IMR-90 (cell line): Measurements from ENCODE around the gene TAF4. TPM values are rescaled to one million over a fixed set of nuclear protein-coding genes. Genes with fewer than 3 reads are reported as not detected.

Source experiments
- ATAC-seq: fragments of 200-7000 bp; cut with Tn5 transposase; 2 replicates; pipeline ENCODE4 v1.9.1; 2020; ENCODE audit warnings: low read depth, mild to moderate bottlenecking, moderate library complexity
- BruUV-seq: library from RNA; stranded (reverse); fragments of 400-500 nt; replicated peaks from 2 replicates; lab custom pipeline; 2021; lab: Mats Ljungman, UMichigan
- CTCF ChIA-PET: fragments of 300-600 bp; formaldehyde crosslinking; extraction: SDS; loops from one replicate; lab custom pipeline; 2021; ENCODE audit warnings: antibody characterized with exemption; lab: Yijun Ruan, JAX
- POLR2A ChIA-PET: fragments of 300-600 bp; sonication (Branson Sonifier 250); formaldehyde crosslinking; loops from one replicate; lab custom pipeline; 2022; ENCODE audit warnings: antibody characterized with exemption; ENCODE audit not compliant: unreplicated experiment; lab: Charles Lee
- DNase-seq: peaks from one replicate; pipeline ENCODE4 v3.0.0; 2013
- H2AFZ ChIP-seq: replicated peaks from 2 replicates; pipeline ENCODE3; 2013; ENCODE audit warnings: low read length, mild to moderate bottlenecking; ENCODE audit not compliant: poor library complexity
- H2AK5ac ChIP-seq: 2 replicates; pipeline ENCODE4 v1.6.1; 2013; ENCODE audit warnings: low read depth, low read length, inconsistent platforms
- H2AK9ac ChIP-seq: replicated peaks from 2 replicates; pipeline ENCODE3; 2013; ENCODE audit warnings: mild to moderate bottlenecking, low read depth, low read length, moderate library complexity; ENCODE audit not compliant: poor library complexity
- H2BK120ac ChIP-seq: 2 replicates; pipeline ENCODE4 v1.6.1; 2013; ENCODE audit warnings: low read depth, low read length, inconsistent platforms
- H2BK15ac ChIP-seq: 3 replicates; pipeline ENCODE4 v1.6.1; 2013; ENCODE audit warnings: low read depth, low read length, inconsistent platforms
- H2BK20ac ChIP-seq: 2 replicates; pipeline ENCODE4 v1.6.1; 2013; ENCODE audit warnings: low read depth, mild to moderate bottlenecking, inconsistent platforms, low read length, moderate library complexity
- H2BK5ac ChIP-seq: 2 replicates; pipeline ENCODE4 v1.6.1; 2013; ENCODE audit warnings: mild to moderate bottlenecking, low read depth, low read length, inconsistent platforms; ENCODE audit not compliant: poor library complexity, severe bottlenecking
- H3K14ac ChIP-seq: replicated peaks from 2 replicates; pipeline ENCODE4 v1.6.1; 2013; ENCODE audit warnings: low read depth, low read length, inconsistent platforms
- H3K18ac ChIP-seq: 2 replicates; pipeline ENCODE4 v1.6.1; 2013; ENCODE audit warnings: low read depth, low read length, control low read depth
- H3K23ac ChIP-seq: 2 replicates; pipeline ENCODE4 v1.6.1; 2013; ENCODE audit warnings: low read depth, low read length, inconsistent platforms
- H3K27ac ChIP-seq: 2 replicates; pipeline ENCODE4 v1.5.1; 2013; ENCODE audit warnings: mild to moderate bottlenecking, control low read depth, low read length; ENCODE audit not compliant: insufficient read depth
- H3K27me3 ChIP-seq: 2 replicates; pipeline ENCODE4 v1.6.1; 2013; ENCODE audit warnings: low read length; ENCODE audit not compliant: control insufficient read depth, insufficient read depth
- H3K36me3 ChIP-seq: 2 replicates; pipeline ENCODE4 v1.6.1; 2013; ENCODE audit warnings: low read length, mixed read lengths; ENCODE audit not compliant: control insufficient read depth, insufficient read depth
- H3K4ac ChIP-seq: 2 replicates; pipeline ENCODE4 v1.6.1; 2013; ENCODE audit warnings: low read depth, low read length, inconsistent platforms
- H3K4me1 ChIP-seq: 2 replicates; pipeline ENCODE4 v1.6.1; 2013; ENCODE audit warnings: low read length, mixed read lengths; ENCODE audit not compliant: control insufficient read depth, insufficient read depth
- H3K4me2 ChIP-seq: 2 replicates; pipeline ENCODE4 v1.6.1; 2013; ENCODE audit warnings: low read depth, mild to moderate bottlenecking, control low read depth, low read length, moderate library complexity
- H3K4me3 ChIP-seq: 2 replicates; pipeline ENCODE4 v1.5.1; 2013; ENCODE audit warnings: low read depth, mild to moderate bottlenecking, control low read depth, low read length, moderate library complexity; ENCODE audit not compliant: insufficient read depth
- H3K56ac ChIP-seq: 2 replicates; pipeline ENCODE4 v1.6.1; 2013; ENCODE audit warnings: low read length, inconsistent platforms; ENCODE audit not compliant: insufficient read depth; ENCODE audit errors: extremely low read depth
- H3K79me1 ChIP-seq, 2 experiments: 2 replicates each; pipeline ENCODE4 v1.6.1; 2013; ENCODE audit warnings: low read length in 2 of 2, inconsistent platforms in 1 of 2, low read depth in 1 of 2
- H3K9ac ChIP-seq: 2 replicates; pipeline ENCODE4 v1.6.1; 2013; ENCODE audit warnings: low read depth, low read length, control low read depth
- H3K9me1 ChIP-seq: 2 replicates; pipeline ENCODE4 v1.6.1; 2013; ENCODE audit warnings: low read length, inconsistent platforms; ENCODE audit not compliant: insufficient read depth
- H3K9me3 ChIP-seq: 2 replicates; pipeline ENCODE4 v1.6.1; 2013; ENCODE audit warnings: low read length; ENCODE audit not compliant: control insufficient read depth, insufficient read depth
- H4K20me1 ChIP-seq: 2 replicates; pipeline ENCODE4 v1.6.1; 2013; ENCODE audit warnings: low read length, inconsistent platforms; ENCODE audit not compliant: insufficient read depth
- H4K5ac ChIP-seq: 2 replicates; pipeline ENCODE4 v1.6.1; 2013; ENCODE audit warnings: mild to moderate bottlenecking, low read depth, low read length, control low read depth
- H4K8ac ChIP-seq, 2 experiments: 2 replicates each; pipeline ENCODE4 v1.6.1; 2013; ENCODE audit warnings: low read depth in 2 of 2, low read length in 2 of 2, control low read depth in 1 of 2, inconsistent platforms in 1 of 2
- H4K91ac ChIP-seq: 2 replicates; pipeline ENCODE4 v1.6.1; 2013; ENCODE audit warnings: low read depth, low read length, inconsistent platforms; ENCODE audit not compliant: insufficient read depth
- BHLHE40 ChIP-seq: fragments of 150-350 bp; IDR thresholded peaks from 2 replicates; pipeline ENCODE4 v1.6.1; 2016; ENCODE audit warnings: mild to moderate bottlenecking, low read depth, low read length
- CEBPB ChIP-seq: IDR thresholded peaks from 2 replicates; pipeline ENCODE4 v1.6.1; 2012; ENCODE audit warnings: low read depth, low read length, improper control_type of control experiment
- CHD1 ChIP-seq: IDR thresholded peaks from 2 replicates; pipeline ENCODE4 v1.6.1; 2012; ENCODE audit warnings: low read depth, low read length, improper control_type of control experiment
- CTCF ChIP-seq: conservative IDR thresholded peaks from 2 replicates; pipeline ENCODE4 v1.5.1; 2012; ENCODE audit warnings: mild to moderate bottlenecking, low read depth, low read length, improper control_type of control experiment
- ELK1 ChIP-seq: fragments of 150-350 bp; IDR thresholded peaks from 2 replicates; pipeline ENCODE4 v1.6.1; 2016; ENCODE audit warnings: low read depth, mild to moderate bottlenecking, low read length, moderate library complexity, borderline replicate concordance
- FOS ChIP-seq: fragments of 150-350 bp; IDR thresholded peaks from 2 replicates; pipeline ENCODE4 v1.6.1; 2016; ENCODE audit warnings: low read depth, low read length
- MAFK ChIP-seq: IDR thresholded peaks from 2 replicates; pipeline ENCODE4 v1.6.1; 2012; ENCODE audit warnings: low read depth, low read length, improper control_type of control experiment
- MXI1 ChIP-seq: IDR thresholded peaks from 2 replicates; pipeline ENCODE4 v1.6.1; 2012; ENCODE audit warnings: low read depth, mild to moderate bottlenecking, low read length, moderate library complexity, borderline replicate concordance
- NFE2L2 ChIP-seq: fragments of 150-350 bp; IDR thresholded peaks from 2 replicates; pipeline ENCODE4 v1.6.1; 2016; ENCODE audit warnings: low read depth, mild to moderate bottlenecking, low read length
- POLR2A ChIP-seq: IDR thresholded peaks from 2 replicates; pipeline ENCODE4 v1.6.1; 2012; ENCODE audit warnings: mild to moderate bottlenecking, low read depth, low read length
- RAD21 ChIP-seq: IDR thresholded peaks from 2 replicates; pipeline ENCODE4 v1.6.1; 2012; ENCODE audit warnings: low read length, improper control_type of control experiment
- RCOR1 ChIP-seq: IDR thresholded peaks from 2 replicates; pipeline ENCODE4 v1.6.1; 2012; ENCODE audit warnings: mild to moderate bottlenecking, low read length, improper control_type of control experiment; ENCODE audit not compliant: insufficient replicate concordance
- RFX5 ChIP-seq: IDR thresholded peaks from 2 replicates; pipeline ENCODE4 v1.8.0; 2012; ENCODE audit warnings: low read depth, mild to moderate bottlenecking, low read length, moderate library complexity
- SMC3 ChIP-seq: fragments of 150-350 bp; IDR thresholded peaks from 2 replicates; pipeline ENCODE4 v1.6.1; 2016; ENCODE audit warnings: low read depth, mild to moderate bottlenecking, antibody characterized with exemption, low read length, moderate library complexity
- USF2 ChIP-seq: fragments of 150-350 bp; IDR thresholded peaks from 2 replicates; pipeline ENCODE4 v1.6.1; 2017; ENCODE audit warnings: mild to moderate bottlenecking, antibody characterized with exemption, low read length, low read depth
- WGBS, 2 experiments: methylation state at CpG; one replicate each; pipeline versions ENCODE4 v1.1.5 to v1.1.7; 2013; ENCODE audit warnings: missing lambda C conversion rate in 2 of 2; ENCODE audit not compliant: insufficient read length in 1 of 2; ENCODE audit errors: extremely low coverage in 2 of 2; 5-methylcytosine and 5-hydroxymethylcytosine counted together
- dilution Hi-C: fragments of 300-500 bp; cut with HindIII; formaldehyde crosslinking; loops from one replicate; pipeline ENCODE4 v1.14.3; 2018; ENCODE audit warnings: low sequenced_read_pairs; ENCODE audit not compliant: unreplicated experiment
- in situ Hi-C: fragments of 300-500 bp; cut with MboI; formaldehyde crosslinking; loops from 3 replicates; pipeline ENCODE4 v1.14.3; 2019; ENCODE audit warnings: low sequenced_read_pairs, inconsistent platforms, mixed read lengths
- intact Hi-C: fragments of 100-400 bp; cut with micrococcal nuclease; formaldehyde crosslinking; loops from 2 replicates; pipeline ENCODE4 v1.10.0; 2022
- polyA plus RNA-seq, 3 experiments: library from polyadenylated mRNA; depleted of rRNA; stranded (reverse); fragments of >200 nt; gene quantifications; 2 replicates each; pipeline ENCODE4 v1.2.3, GENCODE V29; 2012; ENCODE audit warnings: low replicate concordance in 1 of 3
- total RNA-seq: library from RNA; depleted of rRNA; stranded (reverse); fragments of >200 nt; gene quantifications from 2 replicates; pipeline ENCODE4 v1.2.3, GENCODE V29; 2012

The TAF4 gene
- total and polyA plus RNA-seq, 2 of the 4 experiments (the other 2 are of a cell fraction): 1.4 to 5.1 TPM

GRCh38 chr20:62063981-62064769 lies 1.5 kb downstream of the TAF4 start:
- in situ Hi-C loops: no loop called here
- H3K14ac ChIP-seq: no peak overlapping the region
- dilution Hi-C loops: no loop called here
- intact Hi-C loops: loop anchor here (1.0 to 5.0 kb wide), 2 partner anchors 37 to 58 kb away; partner anchors contain the start of gene LSM14B
- H2BK20ac ChIP-seq: no peak overlapping the region
- peak overlapping the region; percentile 16 for H2AK5ac ChIP-seq
- H2AFZ ChIP-seq: no peak overlapping the region
- H2BK15ac ChIP-seq: no peak overlapping the region
- H3K4ac ChIP-seq: no peak overlapping the region
- peaks cover 29 to 61% of the 10 kb centered on the region in 2 experiments for H3K79me1 ChIP-seq
- H2AK9ac ChIP-seq: peak overlapping the region; percentile 84
- peak overlapping the region; percentile 11 for H3K4me2 ChIP-seq
- 22% methylated on average over 21 of the region's 60 CpGs; no CpG with 5 or more reads in 1 of the 2 experiments for WGBS, 2 experiments
- ATAC-seq (no peak), DNase-seq (no peak)
- H3K23ac ChIP-seq: no peak overlapping the region
- H3K4me1 ChIP-seq: peaks cover 16% of the 10 kb centered on the region
- H4K20me1 ChIP-seq: peaks cover 47% of the 10 kb centered on the region
- peak overlapping the region; percentile 27; the same call in 1 of the 2 replicates for H3K9ac ChIP-seq
- CTCF ChIA-PET: interaction anchor here (1.0 kb wide), 1 partner anchor 72 kb away, joined by 4 read pairs; no protein-coding TSS in a partner anchor
- H3K27me3 ChIP-seq: no peaks in the 10 kb centered on the region
- no peak overlapping the region for H3K27ac ChIP-seq
- no peak overlapping the region for H3K18ac ChIP-seq
- POLR2A ChIA-PET: no interaction called here
- H4K5ac ChIP-seq: no peak overlapping the region
- H2BK5ac ChIP-seq: no peak overlapping the region
- 0 out of 2 replicates have a peak, but pooled peaks cover 1% of the 10 kb centered on the region for H3K36me3 ChIP-seq
- no peak overlapping the region for H4K8ac ChIP-seq
- H3K9me3 ChIP-seq: no peaks in the 10 kb centered on the region
- H3K56ac ChIP-seq: no peak overlapping the region
- no TSS peak for BruUV-seq
- peak overlapping the region; percentile 35 for H3K4me3 ChIP-seq
- H2BK120ac ChIP-seq: no peak overlapping the region
- H4K91ac ChIP-seq: no peak overlapping the region
- no peaks in the 10 kb centered on the region; the same call in none of the 2 replicates for H3K9me1 ChIP-seq
- TF ChIP-seq POLR2A: no peak
- TF ChIP-seq SMC3: no peak
- no peak for TF ChIP-seq BHLHE40
- no peak for TF ChIP-seq RFX5
- no peak for TF ChIP-seq USF2
- TF ChIP-seq MAFK: no peak
- no peak for TF ChIP-seq CEBPB
- no peak for TF ChIP-seq CHD1
- no peak for TF ChIP-seq RAD21
- TF ChIP-seq CTCF: no peak
- no peak for TF ChIP-seq NFE2L2
- TF ChIP-seq FOS: no peak
- TF ChIP-seq ELK1: no peak
- TF ChIP-seq RCOR1: no peak
- no peak for TF ChIP-seq MXI1
